Spleen (tissue), 11 donors: ENCODE data around the gene GAB4. TPM values are rescaled to one million over a fixed set of nuclear protein-coding genes. Genes with fewer than 3 reads are reported as not detected.

ENCODE experiments used
- DNase-seq: peaks from one replicate; pipeline ENCODE4 v3.0.0-alpha.2; 2020
- H3K27ac ChIP-seq, 8 donors: fragments of 200-600 bp; sonication (generic) in 7 of 8; 1 replicate in 4 of 8; 2 replicates in 4 of 8; pipeline versions ENCODE4 v1.5.0 to v1.8.0; 2016 to 2021; ENCODE audit warnings: inconsistent platforms in 4 of 8, mild to moderate bottlenecking in 4 of 8, moderate library complexity in 1 of 8
- H3K27me3 ChIP-seq, 7 donors: fragments of 200-600 bp; sonication (generic) in 6 of 7; replicated peaks in 1 of 7; 1 replicate in 4 of 7; 2 replicates in 3 of 7; pipeline versions ENCODE4 v1.5.0 to v1.8.0; 2016 to 2021; ENCODE audit warnings: inconsistent platforms in 3 of 7, mild to moderate bottlenecking in 1 of 7
- H3K36me3 ChIP-seq, 6 donors: fragments of 200-600 bp; sonication (generic) in 5 of 6; 1 replicate in 4 of 6; 2 replicates in 2 of 6; pipeline versions ENCODE4 v1.5.0 to v1.8.0; 2016 to 2021; ENCODE audit warnings: inconsistent platforms in 2 of 6
- H3K4me1 ChIP-seq, 6 donors: fragments of 200-600 bp; sonication (generic) in 5 of 6; 1 replicate in 3 of 6; 2 replicates in 3 of 6; pipeline versions ENCODE4 v1.5.0 to v1.8.0; 2016 to 2021; ENCODE audit warnings: inconsistent platforms in 3 of 6
- H3K4me3 ChIP-seq, 8 donors: fragments of 200-600 bp; sonication (generic) in 7 of 8; 1 replicate in 4 of 8; 2 replicates in 4 of 8; pipeline versions ENCODE4 v1.5.0 to v1.8.0; 2016 to 2021; ENCODE audit warnings: inconsistent platforms in 4 of 8, mild to moderate bottlenecking in 4 of 8, moderate library complexity in 2 of 8
- H3K9me3 ChIP-seq, 8 donors: fragments of 200-600 bp; sonication (generic) in 7 of 8; 1 replicate in 4 of 8; 2 replicates in 4 of 8; pipeline versions ENCODE4 v1.5.0 to v1.8.0; 2016 to 2021; ENCODE audit warnings: inconsistent platforms in 4 of 8
- POLR2A ChIP-seq, 3 donors: fragments of 450-650 bp; IDR thresholded peaks; one replicate each; pipeline ENCODE4 v1.5.1; 2017; ENCODE audit warnings: antibody characterized with exemption in 3 of 3, mild to moderate bottlenecking in 1 of 3
- POLR2AphosphoS5 ChIP-seq, 3 donors: sonication (generic); formaldehyde crosslinking; IDR thresholded peaks; one replicate each; pipeline ENCODE4 v1.5.1; 2017; ENCODE audit warnings: antibody characterized with exemption in 3 of 3
- WGBS, 5 donors: extraction: QIAGEN DNeasy Blood & Tissue Kit in 3 of 5; methylation state at CpG; one replicate each; pipeline versions ENCODE4 v1.1.5 to v1.1.7; 2013 to 2018; 5-methylcytosine and 5-hydroxymethylcytosine counted together
- intact Hi-C: fragments of 100-400 bp; cut with DNase I; formaldehyde crosslinking; loops from one replicate; pipeline ENCODE4 v1.15.0; 2023; ENCODE audit warnings: low total_unique reads
- polyA plus RNA-seq, 3 donors: library from polyadenylated mRNA; stranded (reverse); fragments of 200-250 nt; gene quantifications; one replicate each; pipeline ENCODE4 v1.2.1, GENCODE V29; 2013
- total RNA-seq, 7 donors: library from RNA; depleted of rRNA in 3 of 7; stranded (reverse); fragments of >200 nt in 3 of 7; fragmentation: NEBNext Ultra II Directional in 4 of 7; extraction: Animal tissue kit (Norgen Biotek cat#: 25700) in 4 of 7; gene quantifications; one replicate each; pipeline versions ENCODE4 v1.1.0 to v1.2.1, GENCODE V29; 2016 to 2021
- TF ChIP-seq, protein P1 (sequence below), 11 experiments: fragments of 200-600 bp in 7 of 11; fragments of 450-650 bp in 4 of 11; sonication (generic) in 4 of 11; IDR thresholded peaks in 8 of 11; conservative IDR thresholded peaks in 3 of 11; 1 replicate in 7 of 11; 2 replicates in 4 of 11; pipeline versions ENCODE4 v1.4.0 to v1.8.0; 2016 to 2021; ENCODE audit warnings: antibody characterized with exemption in 11 of 11, inconsistent platforms in 4 of 11, mild to moderate bottlenecking in 1 of 11
- donor health status: healthy with polysubstance abuse.
- donor health status: DM: no; HTN: no; CAD: no; lungs with moderate emphysema.
- donor health status: DM: no; HTN: no; CAD: no.
- donor health status: Bipolar disorder and iron deficiency.
- donor health status: healthy.
- donor health status: DM: no; HTN: no; CAD: no.
- donor health status: DM: yes; HTN: yes; CAD: no.

The GAB4 gene
- total and polyA plus RNA-seq, 10 donors, result 0.03 to 0.46 (median 0.25) TPM; not detected in 7

DNA sequence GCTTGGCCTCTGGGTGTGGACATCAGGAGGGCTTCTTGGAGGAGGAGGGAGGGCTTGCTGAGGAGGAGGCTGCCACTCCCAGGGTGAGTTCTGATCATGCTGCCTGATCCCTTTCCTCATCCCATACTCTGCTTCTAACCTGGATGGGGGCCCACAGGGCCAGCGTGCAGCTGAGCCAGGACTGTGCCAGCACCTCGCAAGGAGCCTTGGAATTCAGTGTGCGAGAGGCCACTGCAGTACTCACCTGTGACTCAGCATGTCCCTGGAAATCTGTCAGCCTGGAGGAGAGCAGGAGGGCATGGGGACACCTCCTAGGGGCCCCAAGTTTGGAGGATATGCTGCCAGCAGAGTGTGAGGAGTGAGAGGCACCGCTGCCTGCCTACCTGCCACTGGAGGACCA, 4.2 kb upstream of the GAB4 start:
- Histone ChIP-seq H3K9me3 (peaks cover 0 to 10% (median 0%) of the 10 kb centered on the region in 8 donors), H3K27me3 (peaks cover 0 to 52% (median 9%) of the 10 kb centered on the region in 7 donors), H3K4me1 (no peaks in the 10 kb centered on the region), H3K36me3 (no peaks in the 10 kb centered on the region), H3K4me3 (no peak overlapping the region), H3K27ac (no peak overlapping the region)
- intact Hi-C loops, result no loop called here
- 69 to 98% (median 86%) methylated on average over 4 of the region's 4 CpGs for WGBS, 5 donors
- no peak for TF ChIP-seq POLR2AphosphoS5 (IDR thresholded peaks at IDR 0.05)
- TF ChIP-seq POLR2A (IDR thresholded peaks at IDR 0.05), result no peak
- TF ChIP-seq, protein P1, sequence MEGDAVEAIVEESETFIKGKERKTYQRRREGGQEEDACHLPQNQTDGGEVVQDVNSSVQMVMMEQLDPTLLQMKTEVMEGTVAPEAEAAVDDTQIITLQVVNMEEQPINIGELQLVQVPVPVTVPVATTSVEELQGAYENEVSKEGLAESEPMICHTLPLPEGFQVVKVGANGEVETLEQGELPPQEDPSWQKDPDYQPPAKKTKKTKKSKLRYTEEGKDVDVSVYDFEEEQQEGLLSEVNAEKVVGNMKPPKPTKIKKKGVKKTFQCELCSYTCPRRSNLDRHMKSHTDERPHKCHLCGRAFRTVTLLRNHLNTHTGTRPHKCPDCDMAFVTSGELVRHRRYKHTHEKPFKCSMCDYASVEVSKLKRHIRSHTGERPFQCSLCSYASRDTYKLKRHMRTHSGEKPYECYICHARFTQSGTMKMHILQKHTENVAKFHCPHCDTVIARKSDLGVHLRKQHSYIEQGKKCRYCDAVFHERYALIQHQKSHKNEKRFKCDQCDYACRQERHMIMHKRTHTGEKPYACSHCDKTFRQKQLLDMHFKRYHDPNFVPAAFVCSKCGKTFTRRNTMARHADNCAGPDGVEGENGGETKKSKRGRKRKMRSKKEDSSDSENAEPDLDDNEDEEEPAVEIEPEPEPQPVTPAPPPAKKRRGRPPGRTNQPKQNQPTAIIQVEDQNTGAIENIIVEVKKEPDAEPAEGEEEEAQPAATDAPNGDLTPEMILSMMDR (IDR thresholded peaks at IDR 0.05 in 8 of 11, conservative IDR thresholded peaks at IDR 0.05 in 3 of 11), result no peak
- no peak for DNase-seq

DNA sequence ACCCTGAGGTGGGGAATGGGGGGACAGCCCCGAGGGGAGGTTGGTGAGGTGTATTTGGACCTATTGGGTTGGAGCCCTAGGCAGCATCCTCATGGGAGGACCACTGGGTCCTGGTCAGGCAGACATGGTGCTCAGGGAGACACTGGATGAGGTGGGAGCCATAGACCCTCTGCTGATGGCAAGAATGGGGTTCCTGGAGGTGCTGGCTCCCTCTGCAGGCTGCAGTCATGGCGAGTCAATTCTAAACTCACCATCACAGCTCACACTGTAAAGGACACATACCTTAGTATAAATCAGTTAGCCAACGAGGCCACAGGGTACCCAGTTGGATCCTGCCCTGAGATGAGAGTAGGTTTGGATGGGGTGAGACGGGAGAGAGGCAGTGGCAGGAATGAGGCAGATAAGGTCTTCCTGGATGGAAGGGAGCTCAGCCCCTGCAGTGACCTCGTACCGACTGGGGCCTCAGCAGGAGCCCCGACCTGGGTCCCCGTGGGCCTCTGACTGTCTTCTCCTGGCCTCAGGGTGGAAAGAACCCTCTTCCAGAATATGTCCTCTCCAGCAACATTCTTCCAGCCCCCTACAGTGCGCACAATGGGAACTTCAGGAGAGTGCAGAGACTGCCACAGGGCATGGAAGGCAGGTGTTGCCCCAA, 1.7 kb upstream of the GAB4 start:
- intact Hi-C loops, result no loop called here
- H3K36me3 ChIP-seq, result no peaks in the 10 kb centered on the region
- no peaks in the 10 kb centered on the region for H3K4me1 ChIP-seq
- peaks cover 0 to 22% (median 4%) of the 10 kb centered on the region in 8 donors for H3K9me3 ChIP-seq
- WGBS, 5 donors, result 73 to 82% (median 73%) methylated on average over 9 of the region's 9 CpGs
- H3K4me3 ChIP-seq, result no peak overlapping the region
- H3K27ac ChIP-seq, result no peak overlapping the region
- no peak for TF ChIP-seq POLR2A (IDR thresholded peaks at IDR 0.05)
- TF ChIP-seq, protein P1 (IDR thresholded peaks at IDR 0.05 in 8 of 11, conservative IDR thresholded peaks at IDR 0.05 in 3 of 11), result no peak
- no peak for TF ChIP-seq POLR2AphosphoS5 (IDR thresholded peaks at IDR 0.05)
- no peak for DNase-seq
- peaks cover 0 to 56% (median 11%) of the 10 kb centered on the region in 7 donors for H3K27me3 ChIP-seq

GRCh38 chr22:17007257-17007656, 765 bp downstream of the GAB4 start:
- H3K27ac ChIP-seq, result no peak overlapping the region
- peaks cover 0 to 42% (median 11%) of the 10 kb centered on the region in 8 donors for H3K9me3 ChIP-seq
- TF ChIP-seq POLR2A (IDR thresholded peaks at IDR 0.05), result no peak
- no peak for TF ChIP-seq POLR2AphosphoS5 (IDR thresholded peaks at IDR 0.05)
- TF ChIP-seq, protein P1 (IDR thresholded peaks at IDR 0.05 in 8 of 11, conservative IDR thresholded peaks at IDR 0.05 in 3 of 11), result no peak
- no peak for DNase-seq
- H3K36me3 ChIP-seq, result no peaks in the 10 kb centered on the region
- peaks cover 0 to 49% (median 11%) of the 10 kb centered on the region in 7 donors for H3K27me3 ChIP-seq
- H3K4me1 ChIP-seq, result no peaks in the 10 kb centered on the region
- intact Hi-C loops, result no loop called here
- H3K4me3 ChIP-seq, result no peak overlapping the region
- 15 to 35% (median 21%) methylated on average over 17 to 22 of the region's 22 CpGs for WGBS, 5 donors

DNA sequence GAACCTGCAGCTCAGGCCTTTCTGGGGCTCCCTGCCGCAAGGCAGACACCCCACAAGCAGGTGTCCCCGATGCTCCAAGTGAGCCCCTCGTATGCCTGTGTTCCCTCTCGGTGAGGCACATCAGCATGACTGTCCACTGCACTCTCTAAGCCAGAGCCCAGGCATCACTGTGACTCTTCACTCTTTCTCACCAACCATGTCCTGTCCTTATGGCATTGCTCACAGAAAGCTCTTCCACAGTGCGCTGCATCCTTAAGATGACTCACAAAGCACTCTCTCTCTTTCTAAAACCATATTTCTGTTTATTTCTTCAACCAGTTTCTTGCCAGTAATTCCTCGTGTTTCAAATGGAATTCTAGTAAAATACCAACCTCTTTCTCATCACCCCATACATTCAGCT, 18.1 kb downstream of the GAB4 start:
- Histone ChIP-seq H3K36me3 (no peaks in the 10 kb centered on the region), H3K27me3 (peaks cover 0 to 24% (median 0%) of the 10 kb centered on the region in 7 donors), H3K9me3 (peaks cover 0 to 7% (median under 1%) of the 10 kb centered on the region in 8 donors), H3K27ac (no peak overlapping the region), H3K4me1 (no peaks in the 10 kb centered on the region), H3K4me3 (no peak overlapping the region)
- intact Hi-C loops, result no loop called here
- no peak for DNase-seq
- TF ChIP-seq POLR2AphosphoS5 (IDR thresholded peaks at IDR 0.05) (no peak), POLR2A (IDR thresholded peaks at IDR 0.05) (no peak)
- TF ChIP-seq, protein P1 (IDR thresholded peaks at IDR 0.05 in 8 of 11, conservative IDR thresholded peaks at IDR 0.05 in 3 of 11), result no peak
- 80 to 92% (median 84%) methylated on average over 6 of the region's 6 CpGs for WGBS, 5 donors
